ENCODE measurements around the gene QPRT.
"Not testable (repeated sequence)": the region's sequence is repeated elsewhere in the genome, so short reads cannot be mapped to it uniquely, and the experiment has no call there.

The QPRT gene

GRCh38 chr16:29678691-29679267 is at the start of gene QPRT:
Gene QPRT, plus strand, starts transcription at chr16:29679180. Its CDS starts 18 bp downstream, at chr16:29679198.
- DNase-seq (ENCODE audit: extremely low read depth in 1 of 2, low read depth in 1 of 2): no peak

- not testable (repeated sequence) for DNase-seq (ENCODE audit: extremely low read depth in 1 of 2, low read depth in 1 of 2)
These were observed 49.7 kb upstream of the QPRT start for GRCh38 chr16:29629318-29629717.

- DNase-seq (ENCODE audit: extremely low read depth in 1 of 2, low read depth in 1 of 2): not testable (repeated sequence)
These were observed 47.3 kb upstream of the QPRT start for GRCh38 chr16:29631658-29632057.

GRCh38 chr16:29635902-29636301 is 43.1 kb upstream of the QPRT start:
- not testable (repeated sequence) for DNase-seq (ENCODE audit: extremely low read depth in 1 of 2, low read depth in 1 of 2)

- DNase-seq (ENCODE audit: extremely low read depth in 1 of 2, low read depth in 1 of 2): not testable (repeated sequence)
These were observed 42.6 kb upstream of the QPRT start for GRCh38 chr16:29636368-29636767.

- DNase-seq (ENCODE audit: extremely low read depth in 1 of 2, low read depth in 1 of 2): not testable (repeated sequence)
These were observed 40.2 kb upstream of the QPRT start for GRCh38 chr16:29638751-29639150.

- no peak for DNase-seq (ENCODE audit: extremely low read depth in 1 of 2, low read depth in 1 of 2)
These were observed 37.4 kb upstream of the QPRT start for GRCh38 chr16:29641561-29641960.

- no peak for DNase-seq (ENCODE audit: extremely low read depth in 1 of 2, low read depth in 1 of 2)
These were observed 35.4 kb upstream of the QPRT start for GRCh38 chr16:29643596-29643995.

GRCh38 chr16:29644338-29644857 is 34.6 kb upstream of the QPRT start:
- no peak for DNase-seq (ENCODE audit: extremely low read depth in 1 of 2, low read depth in 1 of 2)

- no peak for DNase-seq (ENCODE audit: extremely low read depth in 1 of 2, low read depth in 1 of 2)
These were observed 33.8 kb upstream of the QPRT start for GRCh38 chr16:29644973-29645693.

- DNase-seq (ENCODE audit: extremely low read depth in 1 of 2, low read depth in 1 of 2): no peak
These were observed 33.2 kb upstream of the QPRT start for GRCh38 chr16:29645694-29646187.

GRCh38 chr16:29646947-29647346 is 32.0 kb upstream of the QPRT start:
- DNase-seq (ENCODE audit: extremely low read depth in 1 of 2, low read depth in 1 of 2): no peak

- DNase-seq (ENCODE audit: extremely low read depth in 1 of 2, low read depth in 1 of 2): no peak
These were observed 29.1 kb upstream of the QPRT start for GRCh38 chr16:29649588-29650494.

- no peak for DNase-seq (ENCODE audit: extremely low read depth in 1 of 2, low read depth in 1 of 2)
These were observed 28.2 kb upstream of the QPRT start for GRCh38 chr16:29650771-29651170.

- no peak for DNase-seq (ENCODE audit: extremely low read depth in 1 of 2, low read depth in 1 of 2)
These were observed 27.1 kb upstream of the QPRT start for GRCh38 chr16:29651774-29652349.

- no peak for DNase-seq (ENCODE audit: extremely low read depth in 1 of 2, low read depth in 1 of 2)
These were observed 25.5 kb upstream of the QPRT start for GRCh38 chr16:29653471-29653870.

GRCh38 chr16:29653890-29654289 is 25.1 kb upstream of the QPRT start:
- not testable (repeated sequence) for DNase-seq (ENCODE audit: extremely low read depth in 1 of 2, low read depth in 1 of 2)

GRCh38 chr16:29656688-29657523 is 22.1 kb upstream of the QPRT start:
- DNase-seq (ENCODE audit: extremely low read depth in 1 of 2, low read depth in 1 of 2): no peak

- no peak for DNase-seq (ENCODE audit: extremely low read depth in 1 of 2, low read depth in 1 of 2)
These were observed 20.3 kb upstream of the QPRT start for GRCh38 chr16:29658705-29659104.
